SK-N-SH treated with all-trans-retinoic acid at 6 μM for 48 hours (cell line): ENCODE results near the gene VAV3.

Experiments
- ARNTL ChIP-seq: fragments of 450-650 bp; formaldehyde crosslinking; IDR thresholded peaks from 2 replicates; pipeline ENCODE4 v1.5.0; 2020; ENCODE audit warnings: low read depth, mild to moderate bottlenecking, moderate library complexity, borderline replicate concordance
- BACH2 ChIP-seq: fragments of 250-450 bp; sonication (Bioruptor Pico); IDR thresholded peaks from 2 replicates; pipeline ENCODE4 v1.9.0; 2021; ENCODE audit warnings: mild to moderate bottlenecking, borderline replicate concordance
- SNAI2 ChIP-seq: fragments of 250-450 bp; sonication (Bioruptor Pico); IDR thresholded peaks from 2 replicates; pipeline ENCODE4 v1.5.0; 2020; ENCODE audit warnings: mild to moderate bottlenecking, moderate library complexity
- TOX ChIP-seq: fragments of 250-450 bp; sonication (Bioruptor Pico); IDR thresholded peaks from 2 replicates; pipeline ENCODE4 v1.8.0; 2021; ENCODE audit warnings: mild to moderate bottlenecking, moderate library complexity, borderline replicate concordance
- ZFP30 ChIP-seq: fragments of 450-650 bp; formaldehyde crosslinking; IDR thresholded peaks from 2 replicates; pipeline ENCODE4 v1.5.0; 2022; ENCODE audit warnings: mild to moderate bottlenecking, moderate library complexity
- ZNF8 ChIP-seq: fragments of 450-650 bp; formaldehyde crosslinking; IDR thresholded peaks from 2 replicates; pipeline ENCODE4 v1.5.0; 2020; ENCODE audit warnings: mild to moderate bottlenecking, moderate library complexity
- TF ChIP-seq, protein P1 (sequence below): fragments of 250-450 bp; sonication (Bioruptor Pico); IDR thresholded peaks from 2 replicates; pipeline ENCODE4 v1.8.0; 2021; ENCODE audit warnings: low read depth, mild to moderate bottlenecking, moderate library complexity, borderline replicate concordance
- TF ChIP-seq, protein P2 (sequence below): fragments of 250-450 bp; sonication (Bioruptor Pico); IDR thresholded peaks from 2 replicates; pipeline ENCODE4 v1.8.0; 2020; ENCODE audit warnings: mild to moderate bottlenecking, moderate library complexity, borderline replicate concordance

DNA sequence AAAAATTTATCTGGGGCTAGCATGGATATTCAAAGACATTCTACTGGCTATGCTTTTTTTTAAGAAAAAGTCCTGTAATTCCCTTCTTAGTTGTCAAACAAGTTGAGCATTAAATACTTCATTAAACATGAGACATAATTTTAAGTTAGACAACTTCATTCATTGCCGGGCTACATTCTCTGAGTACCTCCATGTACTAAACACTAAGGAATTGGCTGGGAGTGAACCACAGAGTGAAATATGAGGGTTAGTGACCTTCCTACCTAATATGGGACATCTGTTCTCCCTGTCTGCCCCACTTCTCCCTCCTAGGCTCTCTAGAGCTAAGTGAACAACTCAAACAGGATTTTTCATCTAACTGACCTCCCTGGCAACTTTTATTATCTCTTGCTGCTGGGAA is 370.4 kb downstream of the VAV3 start:
- no peak for TF ChIP-seq BACH2
- no peak for TF ChIP-seq TOX (CRISPR knock-in tag)
- no peak for TF ChIP-seq ZFP30
- TF ChIP-seq, protein P1, sequence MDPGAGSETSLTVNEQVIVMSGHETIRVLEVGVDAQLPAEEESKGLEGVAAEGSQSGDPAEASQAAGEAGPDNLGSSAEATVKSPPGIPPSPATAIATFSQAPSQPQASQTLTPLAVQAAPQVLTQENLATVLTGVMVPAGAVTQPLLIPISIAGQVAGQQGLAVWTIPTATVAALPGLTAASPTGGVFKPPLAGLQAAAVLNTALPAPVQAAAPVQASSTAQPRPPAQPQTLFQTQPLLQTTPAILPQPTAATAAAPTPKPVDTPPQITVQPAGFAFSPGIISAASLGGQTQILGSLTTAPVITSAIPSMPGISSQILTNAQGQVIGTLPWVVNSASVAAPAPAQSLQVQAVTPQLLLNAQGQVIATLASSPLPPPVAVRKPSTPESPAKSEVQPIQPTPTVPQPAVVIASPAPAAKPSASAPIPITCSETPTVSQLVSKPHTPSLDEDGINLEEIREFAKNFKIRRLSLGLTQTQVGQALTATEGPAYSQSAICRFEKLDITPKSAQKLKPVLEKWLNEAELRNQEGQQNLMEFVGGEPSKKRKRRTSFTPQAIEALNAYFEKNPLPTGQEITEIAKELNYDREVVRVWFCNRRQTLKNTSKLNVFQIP (CRISPR knock-in tag): no peak
- TF ChIP-seq SNAI2: no peak
- TF ChIP-seq, protein P2, sequence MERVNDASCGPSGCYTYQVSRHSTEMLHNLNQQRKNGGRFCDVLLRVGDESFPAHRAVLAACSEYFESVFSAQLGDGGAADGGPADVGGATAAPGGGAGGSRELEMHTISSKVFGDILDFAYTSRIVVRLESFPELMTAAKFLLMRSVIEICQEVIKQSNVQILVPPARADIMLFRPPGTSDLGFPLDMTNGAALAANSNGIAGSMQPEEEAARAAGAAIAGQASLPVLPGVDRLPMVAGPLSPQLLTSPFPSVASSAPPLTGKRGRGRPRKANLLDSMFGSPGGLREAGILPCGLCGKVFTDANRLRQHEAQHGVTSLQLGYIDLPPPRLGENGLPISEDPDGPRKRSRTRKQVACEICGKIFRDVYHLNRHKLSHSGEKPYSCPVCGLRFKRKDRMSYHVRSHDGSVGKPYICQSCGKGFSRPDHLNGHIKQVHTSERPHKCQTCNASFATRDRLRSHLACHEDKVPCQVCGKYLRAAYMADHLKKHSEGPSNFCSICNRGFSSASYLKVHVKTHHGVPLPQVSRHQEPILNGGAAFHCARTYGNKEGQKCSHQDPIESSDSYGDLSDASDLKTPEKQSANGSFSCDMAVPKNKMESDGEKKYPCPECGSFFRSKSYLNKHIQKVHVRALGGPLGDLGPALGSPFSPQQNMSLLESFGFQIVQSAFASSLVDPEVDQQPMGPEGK (CRISPR knock-in tag): no peak
- no peak for TF ChIP-seq ARNTL (CRISPR knock-in tag)
- no peak for TF ChIP-seq ZNF8 (CRISPR knock-in tag)
